ENCODE measurements around the gene IL17B.

The IL17B gene

GRCh38 chr5:149341876-149342275 is 37.2 kb downstream of the IL17B start:
- Histone ChIP-seq H3K36me3 (peaks cover 3% of the 10 kb centered on the region; the same call in 1 of the 2 replicates), H3K27me3 (no peaks in the 10 kb centered on the region), H3K4me3 (ENCODE audit: low read depth, low read length) (no peak overlapping the region), H3K9me3 (no peaks in the 10 kb centered on the region), H3K4me1 (peaks cover 5% of the 10 kb centered on the region; the same call in 1 of the 2 replicates)
- TF ChIP-seq, protein P1, sequence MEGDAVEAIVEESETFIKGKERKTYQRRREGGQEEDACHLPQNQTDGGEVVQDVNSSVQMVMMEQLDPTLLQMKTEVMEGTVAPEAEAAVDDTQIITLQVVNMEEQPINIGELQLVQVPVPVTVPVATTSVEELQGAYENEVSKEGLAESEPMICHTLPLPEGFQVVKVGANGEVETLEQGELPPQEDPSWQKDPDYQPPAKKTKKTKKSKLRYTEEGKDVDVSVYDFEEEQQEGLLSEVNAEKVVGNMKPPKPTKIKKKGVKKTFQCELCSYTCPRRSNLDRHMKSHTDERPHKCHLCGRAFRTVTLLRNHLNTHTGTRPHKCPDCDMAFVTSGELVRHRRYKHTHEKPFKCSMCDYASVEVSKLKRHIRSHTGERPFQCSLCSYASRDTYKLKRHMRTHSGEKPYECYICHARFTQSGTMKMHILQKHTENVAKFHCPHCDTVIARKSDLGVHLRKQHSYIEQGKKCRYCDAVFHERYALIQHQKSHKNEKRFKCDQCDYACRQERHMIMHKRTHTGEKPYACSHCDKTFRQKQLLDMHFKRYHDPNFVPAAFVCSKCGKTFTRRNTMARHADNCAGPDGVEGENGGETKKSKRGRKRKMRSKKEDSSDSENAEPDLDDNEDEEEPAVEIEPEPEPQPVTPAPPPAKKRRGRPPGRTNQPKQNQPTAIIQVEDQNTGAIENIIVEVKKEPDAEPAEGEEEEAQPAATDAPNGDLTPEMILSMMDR (IDR thresholded peaks at IDR 0.05; ENCODE audit: low read depth, low read length): no peak
- no peak for DNase-seq

GRCh38 chr5:149340920-149341319 is 38.2 kb downstream of the IL17B start:
- no peak for DNase-seq
- peaks cover 3% of the 10 kb centered on the region; the same call in 1 of the 2 replicates for H3K36me3 ChIP-seq
- H3K4me1 ChIP-seq: peaks cover 5% of the 10 kb centered on the region; the same call in 1 of the 2 replicates
- TF ChIP-seq, protein P1 (IDR thresholded peaks at IDR 0.05; ENCODE audit: low read depth, low read length): no peak
- no peaks in the 10 kb centered on the region for H3K27me3 ChIP-seq
- H3K9me3 ChIP-seq: no peaks in the 10 kb centered on the region
- H3K4me3 ChIP-seq (ENCODE audit: low read depth, low read length): no peak overlapping the region

- no peak for DNase-seq
- no peaks in the 10 kb centered on the region for H3K27me3 ChIP-seq
- H3K9me3 ChIP-seq: no peaks in the 10 kb centered on the region
- H3K4me3 ChIP-seq (ENCODE audit: low read depth, low read length): no peak overlapping the region
- TF ChIP-seq, protein P1 (IDR thresholded peaks at IDR 0.05; ENCODE audit: low read depth, low read length): no peak
- H3K36me3 ChIP-seq: no peaks in the 10 kb centered on the region
- H3K4me1 ChIP-seq: peaks cover 5% of the 10 kb centered on the region; the same call in 1 of the 2 replicates
Measured at GRCh38 chr5:149338364-149338763, 40.7 kb downstream of the IL17B start.

- Histone ChIP-seq H3K36me3 (no peaks in the 10 kb centered on the region), H3K4me1 (peaks cover 5% of the 10 kb centered on the region; the same call in 1 of the 2 replicates), H3K9me3 (no peaks in the 10 kb centered on the region), H3K27me3 (no peaks in the 10 kb centered on the region), H3K4me3 (ENCODE audit: low read depth, low read length) (no peak overlapping the region)
- peak; percentile 51 for DNase-seq
- TF ChIP-seq, protein P1 (IDR thresholded peaks at IDR 0.05; ENCODE audit: low read depth, low read length): no peak
Measured at GRCh38 chr5:149337736-149338135, 41.4 kb downstream of the IL17B start.

GRCh38 chr5:149333711-149334443 is 45.2 kb downstream of the IL17B start:
- Histone ChIP-seq H3K27me3 (no peaks in the 10 kb centered on the region), H3K9me3 (no peaks in the 10 kb centered on the region), H3K36me3 (no peaks in the 10 kb centered on the region), H3K4me1 (peaks cover 5% of the 10 kb centered on the region; the same call in 1 of the 2 replicates), H3K4me3 (ENCODE audit: low read depth, low read length) (no peak overlapping the region)
- no peak for DNase-seq
- TF ChIP-seq, protein P1 (IDR thresholded peaks at IDR 0.05; ENCODE audit: low read depth, low read length): no peak

DNA sequence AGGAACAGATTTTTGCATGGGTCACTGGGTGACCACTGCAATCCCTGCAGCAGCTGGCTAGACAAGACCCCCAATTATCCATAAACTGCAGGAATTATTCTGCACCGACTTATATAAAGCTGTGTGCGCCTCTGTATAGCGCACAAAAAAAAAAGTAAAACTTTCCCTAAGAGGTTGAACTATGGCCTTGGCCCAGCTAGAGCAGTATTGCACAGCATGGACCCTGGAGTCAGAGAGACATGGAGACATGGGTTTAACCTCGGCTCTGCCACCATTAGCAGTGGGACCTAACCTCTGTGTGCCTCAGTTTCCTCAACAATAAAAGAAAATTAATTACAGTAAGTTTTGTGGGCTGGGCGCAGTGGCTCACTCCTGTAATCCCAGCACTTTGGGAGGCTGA is 50.9 kb downstream of the IL17B start:
- TF ChIP-seq, protein P1 (IDR thresholded peaks at IDR 0.05; ENCODE audit: low read depth, low read length): no peak
- Histone ChIP-seq H3K27me3 (no peaks in the 10 kb centered on the region), H3K36me3 (no peaks in the 10 kb centered on the region), H3K4me3 (ENCODE audit: low read depth, low read length) (no peak overlapping the region), H3K9me3 (no peaks in the 10 kb centered on the region), H3K4me1 (no peaks in the 10 kb centered on the region)
- DNase-seq: no peak

All from BE2C (cell line).